ENCODE measurements around the gene ABI3BP. TPM values are rescaled to one million over a fixed set of nuclear protein-coding genes. Genes with fewer than 3 reads are reported as not detected.

The ABI3BP gene
- total and polyA plus RNA-seq, 2 experiments from 2014 or later: 0.42 to 0.57 TPM

- Mint-ChIP-seq H3K9me3 (no peaks in the 10 kb centered on the region), H3K4me1 (peaks cover 4% of the 10 kb centered on the region; the same call in 2 of the 3 replicates), H3K4me3 (no peak overlapping the region), H3K36me3 (ENCODE audit: low read depth) (no peaks in the 10 kb centered on the region), H3K27me3 (ENCODE audit: insufficient read depth, low read depth, poor library complexity) (peaks cover 1% of the 10 kb centered on the region), H3K27ac (no peak overlapping the region)
- Histone ChIP-seq H3K4me2 (no peak overlapping the region), H4K20me1 (replicated peaks; ENCODE audit: insufficient read depth) (no peaks in the 10 kb centered on the region), H3K4me3 (no peak overlapping the region), H2AFZ (no peak overlapping the region), H3K36me3 (ENCODE audit: insufficient read depth) (no peaks in the 10 kb centered on the region), H3K4me1 (ENCODE audit: insufficient read depth) (no peaks in the 10 kb centered on the region), H3K79me2 (replicated peaks; ENCODE audit: insufficient read depth) (no peaks in the 10 kb centered on the region), H3K27me3 (ENCODE audit: insufficient read depth) (no peaks in the 10 kb centered on the region), H3K9me2 (ENCODE audit: insufficient read depth) (no peaks in the 10 kb centered on the region), H3K27ac (ENCODE audit: low read depth) (no peak overlapping the region), H3F3A (replicated peaks; ENCODE audit: low read depth) (no peaks in the 10 kb centered on the region)
- TF ChIP-seq ZNF114 (CRISPR knock-in tag; IDR thresholded peaks at IDR 0.05) (no peak), POLR2AphosphoS5 (IDR thresholded peaks at IDR 0.05; ENCODE audit: low read depth) (no peak), CREB1 (CRISPR knock-in tag; IDR thresholded peaks at IDR 0.05; ENCODE audit: low read depth) (no peak), ZNF462 (CRISPR knock-in tag; IDR thresholded peaks at IDR 0.05) (no peak), CTCF (conservative IDR thresholded peaks at IDR 0.05; ENCODE audit: low read depth in 2 of 2) (no peak), EZH2 (IDR thresholded peaks at IDR 0.05; ENCODE audit: low read depth, unreplicated experiment) (no peak), ZNF331 (CRISPR knock-in tag; IDR thresholded peaks at IDR 0.05; ENCODE audit: low read depth) (no peak), EZH2phosphoT487 (IDR thresholded peaks at IDR 0.05; ENCODE audit: unreplicated experiment) (no peak), REST (IDR thresholded peaks at IDR 0.05; ENCODE audit: unreplicated experiment) (no peak), STAT1 (IDR thresholded peaks at IDR 0.05; ENCODE audit: unreplicated experiment) (no peak), JUNB (IDR thresholded peaks at IDR 0.05; ENCODE audit: unreplicated experiment) (no peak), NANOG (IDR thresholded peaks at IDR 0.05; ENCODE audit: borderline replicate concordance) (no peak), ETS1 (IDR thresholded peaks at IDR 0.05) (no peak)
- ATAC-seq (no peak), DNase-seq (ENCODE audit: low spot score) (no peak)
These were observed 113.9 kb downstream of the ABI3BP start for GRCh38 chr3:100879195-100879810.

Data from GM23338 (cell line).